ENCODE results near the gene RPS6KA2. TPM values are rescaled to one million over a fixed set of nuclear protein-coding genes. Genes with fewer than 3 reads are reported as not detected.

RPS6KA2 gene
- total and polyA plus RNA-seq, 2 donors (not counting 1 experiment from before 2014, with no cell fraction given), result 2.2 to 16.0 TPM

- no peak overlapping the region for H3K9ac ChIP-seq (ENCODE audit: low read length)
- 100% methylated on average over 5 of the region's 9 CpGs for WGBS (ENCODE audit: insufficient coverage)
- no peak overlapping the region for H2AFZ ChIP-seq (ENCODE audit: insufficient read depth, low read depth, low read length, poor library complexity, severe bottlenecking)
- ATAC-seq (ENCODE audit: low read depth) (no peak), DNase-seq (no peak)
- CTCF ChIA-PET, result no interaction called here
- TF ChIP-seq, protein P1, sequence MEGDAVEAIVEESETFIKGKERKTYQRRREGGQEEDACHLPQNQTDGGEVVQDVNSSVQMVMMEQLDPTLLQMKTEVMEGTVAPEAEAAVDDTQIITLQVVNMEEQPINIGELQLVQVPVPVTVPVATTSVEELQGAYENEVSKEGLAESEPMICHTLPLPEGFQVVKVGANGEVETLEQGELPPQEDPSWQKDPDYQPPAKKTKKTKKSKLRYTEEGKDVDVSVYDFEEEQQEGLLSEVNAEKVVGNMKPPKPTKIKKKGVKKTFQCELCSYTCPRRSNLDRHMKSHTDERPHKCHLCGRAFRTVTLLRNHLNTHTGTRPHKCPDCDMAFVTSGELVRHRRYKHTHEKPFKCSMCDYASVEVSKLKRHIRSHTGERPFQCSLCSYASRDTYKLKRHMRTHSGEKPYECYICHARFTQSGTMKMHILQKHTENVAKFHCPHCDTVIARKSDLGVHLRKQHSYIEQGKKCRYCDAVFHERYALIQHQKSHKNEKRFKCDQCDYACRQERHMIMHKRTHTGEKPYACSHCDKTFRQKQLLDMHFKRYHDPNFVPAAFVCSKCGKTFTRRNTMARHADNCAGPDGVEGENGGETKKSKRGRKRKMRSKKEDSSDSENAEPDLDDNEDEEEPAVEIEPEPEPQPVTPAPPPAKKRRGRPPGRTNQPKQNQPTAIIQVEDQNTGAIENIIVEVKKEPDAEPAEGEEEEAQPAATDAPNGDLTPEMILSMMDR (IDR thresholded peaks at IDR 0.05), result no peak
- TF ChIP-seq EZH2 (IDR thresholded peaks at IDR 0.05; ENCODE audit: borderline replicate concordance, insufficient read depth, low read depth, low read length, poor library complexity, severe bottlenecking), result no peak
- no peaks in the 10 kb centered on the region for H4K20me1 ChIP-seq (ENCODE audit: control insufficient read depth, insufficient read depth, low read length, poor library complexity, severe bottlenecking)
- POLR2A ChIA-PET, result no interaction called here
- no peaks in the 10 kb centered on the region for H3K79me2 ChIP-seq (ENCODE audit: control insufficient read depth, insufficient read depth, low read length)
- H3K27me3 ChIP-seq (replicated peaks in 1 of 4; ENCODE audit: control extremely low read depth in 1 of 4, control insufficient read depth in 3 of 4, insufficient read depth in 4 of 4, low read length in 3 of 4), result peaks cover 0 to 21% (median 4%) of the 10 kb centered on the region in 4 experiments
- no peaks in the 10 kb centered on the region for H3K9me3 Mint-ChIP-seq (ENCODE audit: insufficient read depth)
- H3K4me3 ChIP-seq (ENCODE audit: control extremely low read depth in 1 of 5, extremely low read depth in 1 of 5, insufficient read depth in 1 of 5, low read depth in 2 of 5, low read length in 4 of 5), result no peak overlapping the region
- no peaks in the 10 kb centered on the region for H3K36me3 ChIP-seq (replicated peaks in 1 of 2; ENCODE audit: control extremely low read depth in 1 of 2, control insufficient read depth in 1 of 2, extremely low read depth in 1 of 2, insufficient read depth in 2 of 2, low read length in 1 of 2)
- H3K9me3 ChIP-seq (ENCODE audit: control extremely low read depth in 1 of 3, control insufficient read depth in 2 of 3, insufficient read depth in 1 of 3, low read length in 2 of 3), result no peaks in the 10 kb centered on the region
- no peak overlapping the region for H3K27ac ChIP-seq (ENCODE audit: low read length in 2 of 2)
- intact Hi-C loops (cut with micrococcal nuclease), result no loop called here
- H3K4me2 ChIP-seq (replicated peaks; ENCODE audit: low read depth, low read length, poor library complexity, severe bottlenecking), result no peak overlapping the region
- H3K4me1 Mint-ChIP-seq, result peaks cover 24% of the 10 kb centered on the region
- H3K27ac Mint-ChIP-seq, result no peak overlapping the region
- peaks cover 33% of the 10 kb centered on the region for H3K27me3 Mint-ChIP-seq
- no peak overlapping the region for H3K4me3 Mint-ChIP-seq
- H3K4me1 ChIP-seq (ENCODE audit: control insufficient read depth in 2 of 2, insufficient read depth in 2 of 2, low read length in 2 of 2), result peaks cover 25 to 30% of the 10 kb centered on the region in 2 donors
These were observed 31.7 kb upstream of the RPS6KA2 start for GRCh38 chr6:166658792-166659150.

GRCh38 chr6:166658115-166658791, 31.2 kb upstream of the RPS6KA2 start:
- ATAC-seq (ENCODE audit: low read depth), result no peak
- no peak overlapping the region for H3K4me2 ChIP-seq (replicated peaks; ENCODE audit: low read depth, low read length, poor library complexity, severe bottlenecking)
- no peaks in the 10 kb centered on the region for H3K9me3 ChIP-seq (ENCODE audit: control extremely low read depth in 1 of 3, control insufficient read depth in 2 of 3, insufficient read depth in 1 of 3, low read length in 2 of 3)
- no peaks in the 10 kb centered on the region for H3K9me3 Mint-ChIP-seq (ENCODE audit: insufficient read depth)
- H3K4me1 Mint-ChIP-seq, result peaks cover 20% of the 10 kb centered on the region
- H3K27me3 Mint-ChIP-seq, result peaks cover 33% of the 10 kb centered on the region
- no peak overlapping the region for H2AFZ ChIP-seq (ENCODE audit: insufficient read depth, low read depth, low read length, poor library complexity, severe bottlenecking)
- H3K4me3 Mint-ChIP-seq, result no peak overlapping the region
- H3K9ac ChIP-seq (ENCODE audit: low read length), result no peak overlapping the region
- no peak overlapping the region for H3K27ac ChIP-seq (ENCODE audit: low read length in 2 of 2)
- POLR2A ChIA-PET, result no interaction called here
- H3K4me3 ChIP-seq (ENCODE audit: control extremely low read depth in 1 of 5, extremely low read depth in 1 of 5, insufficient read depth in 1 of 5, low read depth in 2 of 5, low read length in 4 of 5), result no peak overlapping the region
- 93% methylated on average over 19 of the region's 19 CpGs for WGBS (ENCODE audit: insufficient coverage)
- no peaks in the 10 kb centered on the region for H4K20me1 ChIP-seq (ENCODE audit: control insufficient read depth, insufficient read depth, low read length, poor library complexity, severe bottlenecking)
- H3K27ac Mint-ChIP-seq, result no peak overlapping the region
- TF ChIP-seq, protein P1 (IDR thresholded peaks at IDR 0.05), result no peak
- TF ChIP-seq EZH2 (IDR thresholded peaks at IDR 0.05; ENCODE audit: borderline replicate concordance, insufficient read depth, low read depth, low read length, poor library complexity, severe bottlenecking), result no peak
- no peaks in the 10 kb centered on the region for H3K79me2 ChIP-seq (ENCODE audit: control insufficient read depth, insufficient read depth, low read length)
- no peak for DNase-seq
- intact Hi-C loops (cut with micrococcal nuclease), result no loop called here
- no peaks in the 10 kb centered on the region for H3K36me3 ChIP-seq (replicated peaks in 1 of 2; ENCODE audit: control extremely low read depth in 1 of 2, control insufficient read depth in 1 of 2, extremely low read depth in 1 of 2, insufficient read depth in 2 of 2, low read length in 1 of 2)
- CTCF ChIA-PET, result no interaction called here
- peaks cover 25 to 26% of the 10 kb centered on the region in 2 donors for H3K4me1 ChIP-seq (ENCODE audit: control insufficient read depth in 2 of 2, insufficient read depth in 2 of 2, low read length in 2 of 2)
- H3K27me3 ChIP-seq (replicated peaks in 1 of 4; ENCODE audit: control extremely low read depth in 1 of 4, control insufficient read depth in 3 of 4, insufficient read depth in 4 of 4, low read length in 3 of 4), result peaks cover 0 to 21% (median 5%) of the 10 kb centered on the region in 4 experiments

Measured in B cell (primary cell).